Activated T-cell treated with anti-CD3 and anti-CD28 coated beads, Interleukin-2, amount 50 U/mL, for 1 hour (primary cell): Measurements from ENCODE around the gene ZNF329.
A peak's percentile ranks its signal among the peaks of the same experiment; 100 is the strongest.

Experiments
- DNase-seq: peaks from one replicate; pipeline ENCODE4 v3.0.0-alpha.2; 2020

The ZNF329 gene

GRCh38 chr19:58117841-58118575, 32.6 kb downstream of the ZNF329 start:
- no peak for DNase-seq

DNA sequence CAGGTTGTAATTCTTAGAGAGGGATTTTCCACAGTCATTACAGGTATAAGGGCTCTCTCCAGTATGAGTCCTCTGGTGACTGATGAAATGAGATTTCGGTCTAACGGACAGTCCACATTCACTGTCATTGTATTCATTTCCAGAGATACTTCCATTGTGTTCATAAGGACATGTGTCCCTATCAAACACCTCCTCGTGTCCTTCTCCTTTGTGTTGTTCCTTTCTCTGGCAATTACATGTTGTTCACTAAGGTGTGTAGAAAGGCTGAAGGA, 42.1 kb downstream of the ZNF329 start:
- DNase-seq: no peak

DNA sequence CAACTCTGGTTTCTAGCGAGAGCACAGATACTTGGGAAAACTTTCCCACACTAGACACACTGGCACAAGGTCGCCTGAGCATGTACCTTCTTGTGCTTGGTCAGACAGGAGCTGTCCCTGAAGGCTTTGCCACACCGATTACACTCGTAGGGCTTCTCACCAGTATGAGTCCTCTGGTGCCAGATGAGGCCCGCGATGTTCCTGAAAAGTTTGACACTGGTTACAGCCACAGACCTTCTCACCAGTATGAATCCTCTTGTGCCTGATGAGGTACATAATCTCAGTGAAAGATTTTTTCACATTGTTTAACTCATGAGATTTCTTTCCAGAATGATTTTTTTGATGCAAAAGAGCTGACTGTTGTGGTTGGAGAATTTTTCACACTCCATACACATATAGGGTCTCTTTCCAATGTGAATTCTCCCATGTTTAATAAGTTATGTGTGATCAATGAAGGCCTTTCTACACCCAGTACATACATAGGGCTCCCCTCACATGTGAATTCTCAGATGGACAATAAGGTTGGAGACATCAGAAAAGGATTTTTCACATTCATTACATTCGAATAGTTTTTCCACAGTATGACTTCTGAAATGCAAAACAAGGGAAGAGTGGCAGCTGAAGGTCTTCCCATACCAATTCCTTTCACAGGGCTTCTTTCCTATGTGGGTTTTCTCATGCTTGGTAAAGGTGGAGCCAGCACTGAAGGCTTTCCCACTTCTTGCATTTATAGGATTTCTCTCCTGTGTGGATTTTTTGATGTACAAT, 42.6 kb downstream of the ZNF329 start:
- no peak for DNase-seq

DNA sequence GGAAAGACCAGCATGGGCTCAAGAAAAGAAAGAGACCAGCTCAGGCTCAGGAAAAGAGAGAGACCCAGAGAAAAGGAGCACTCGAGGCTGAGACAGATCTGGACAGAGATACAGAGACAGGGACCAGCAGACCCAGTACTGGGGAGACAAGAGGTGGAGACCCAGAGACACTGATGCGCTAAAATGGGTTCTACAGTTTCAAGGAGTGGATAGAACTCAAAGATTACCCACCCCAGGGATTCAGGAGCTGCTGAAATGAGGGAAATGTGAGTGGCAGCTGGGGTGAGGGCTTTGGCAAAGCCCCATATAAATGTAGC, 51.9 kb downstream of the ZNF329 start:
- DNase-seq: no peak

GRCh38 chr19:58097781-58098681, 52.6 kb downstream of the ZNF329 start, which contains the start of gene ZSCAN18:
ZSCAN18 (minus strand) TSS chr19:58098231; CDS start chr19:58090267, 7,964 bp downstream.
- peak; percentile 99 for DNase-seq

DNA sequence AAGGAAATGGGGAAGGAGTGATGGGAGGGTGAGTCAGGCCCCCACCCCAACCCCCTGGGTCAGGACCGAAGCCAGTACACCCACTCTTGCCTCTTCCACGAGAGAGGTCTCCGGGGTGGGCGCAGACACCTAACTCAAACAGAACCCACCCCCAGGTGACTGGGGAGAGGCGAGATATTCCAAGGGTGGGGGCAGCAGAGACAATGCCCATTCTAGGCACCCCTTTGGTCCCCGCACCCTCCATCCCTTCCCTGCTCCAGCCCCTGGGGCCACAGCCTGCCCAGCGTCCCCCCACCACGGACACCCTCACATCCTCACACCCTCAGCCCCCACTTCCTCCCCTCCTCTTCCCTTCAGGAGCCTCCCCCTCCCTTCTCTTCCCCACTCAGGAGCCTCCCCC, 53.2 kb downstream of the ZNF329 start:
- DNase-seq: no peak

GRCh38 chr19:58096884-58097283, 53.7 kb downstream of the ZNF329 start:
- no peak for DNase-seq

- no peak for DNase-seq
Observed at GRCh38 chr19:58095328-58095727, 55.3 kb downstream of the ZNF329 start.

DNA sequence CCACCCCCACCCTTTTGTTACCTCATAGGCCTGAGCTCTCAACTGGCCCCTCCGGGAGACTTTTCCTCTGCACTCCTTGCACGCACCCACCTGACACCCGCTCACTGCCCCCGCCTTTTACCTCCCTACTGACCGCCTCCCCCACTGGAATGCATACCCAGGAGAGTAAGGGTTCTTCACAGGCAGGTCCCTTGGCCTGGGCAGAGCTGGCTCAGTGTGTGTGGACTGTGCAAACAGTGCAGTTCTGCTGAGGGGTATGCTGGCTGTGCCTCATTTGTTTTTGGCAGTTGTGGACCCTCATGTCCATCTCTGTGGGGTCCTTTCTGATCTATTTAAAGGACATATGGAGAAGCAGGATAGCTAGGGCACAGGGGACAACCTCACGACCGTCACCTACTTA, 57.5 kb downstream of the ZNF329 start:
- DNase-seq: no peak

DNA sequence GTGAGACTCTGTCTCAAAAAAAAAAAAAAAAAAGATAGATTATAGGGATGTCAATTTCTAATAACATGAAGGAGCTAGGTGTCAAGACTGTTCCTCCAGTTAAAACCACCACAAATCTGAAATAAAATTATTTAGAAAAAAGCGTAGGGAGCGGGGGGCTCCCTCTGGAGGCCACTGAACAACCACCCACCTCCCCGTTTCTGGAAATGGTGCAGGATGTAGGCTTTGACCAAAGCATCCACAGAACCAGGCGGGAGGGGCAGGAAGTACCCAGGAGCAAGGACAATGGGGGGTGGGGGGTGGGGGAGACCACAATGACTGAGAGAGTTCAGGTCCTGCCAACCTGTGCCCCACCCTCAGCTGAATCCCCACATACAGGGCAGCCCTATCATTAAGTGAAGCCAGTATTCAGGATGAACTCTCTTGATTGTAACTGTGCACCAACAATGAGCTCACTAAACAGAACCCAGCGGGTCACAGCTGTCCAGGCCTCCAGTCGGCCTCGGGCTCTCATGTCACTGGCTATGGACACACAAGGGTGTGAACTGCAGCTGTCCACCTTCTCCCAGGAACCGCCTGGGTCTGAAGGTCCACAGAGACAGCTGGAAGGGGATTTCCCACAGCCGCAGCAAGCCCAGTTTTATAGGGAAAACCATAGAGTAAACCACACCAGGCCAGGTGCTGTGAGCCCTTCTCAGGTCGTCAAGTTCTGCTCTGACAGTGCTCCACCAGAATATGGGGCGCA, 59.2 kb downstream of the ZNF329 start:
- DNase-seq: no peak

DNA sequence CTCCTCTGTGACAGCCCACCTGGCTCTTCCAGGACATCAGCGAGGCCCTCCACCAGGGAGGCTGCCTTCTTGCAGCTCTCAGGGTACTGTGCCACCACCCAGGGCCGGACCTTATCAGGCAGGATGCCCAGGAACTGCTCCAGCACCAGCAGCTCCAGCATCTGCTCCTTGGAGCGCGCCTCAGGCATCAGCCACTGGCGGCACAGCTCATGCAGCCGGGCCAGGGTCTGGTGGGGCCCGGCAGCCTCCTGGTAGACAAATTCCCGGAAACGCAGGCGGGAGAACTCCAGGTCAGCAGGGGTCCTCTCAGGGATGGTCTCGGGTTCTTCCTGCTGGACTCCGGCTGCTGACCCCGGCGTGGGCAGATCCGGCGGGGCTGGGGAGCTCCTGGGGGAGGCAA, 60.7 kb downstream of the ZNF329 start:
- DNase-seq: no peak

GRCh38 chr19:58088521-58089052, 62.0 kb downstream of the ZNF329 start:
- no peak for DNase-seq

DNA sequence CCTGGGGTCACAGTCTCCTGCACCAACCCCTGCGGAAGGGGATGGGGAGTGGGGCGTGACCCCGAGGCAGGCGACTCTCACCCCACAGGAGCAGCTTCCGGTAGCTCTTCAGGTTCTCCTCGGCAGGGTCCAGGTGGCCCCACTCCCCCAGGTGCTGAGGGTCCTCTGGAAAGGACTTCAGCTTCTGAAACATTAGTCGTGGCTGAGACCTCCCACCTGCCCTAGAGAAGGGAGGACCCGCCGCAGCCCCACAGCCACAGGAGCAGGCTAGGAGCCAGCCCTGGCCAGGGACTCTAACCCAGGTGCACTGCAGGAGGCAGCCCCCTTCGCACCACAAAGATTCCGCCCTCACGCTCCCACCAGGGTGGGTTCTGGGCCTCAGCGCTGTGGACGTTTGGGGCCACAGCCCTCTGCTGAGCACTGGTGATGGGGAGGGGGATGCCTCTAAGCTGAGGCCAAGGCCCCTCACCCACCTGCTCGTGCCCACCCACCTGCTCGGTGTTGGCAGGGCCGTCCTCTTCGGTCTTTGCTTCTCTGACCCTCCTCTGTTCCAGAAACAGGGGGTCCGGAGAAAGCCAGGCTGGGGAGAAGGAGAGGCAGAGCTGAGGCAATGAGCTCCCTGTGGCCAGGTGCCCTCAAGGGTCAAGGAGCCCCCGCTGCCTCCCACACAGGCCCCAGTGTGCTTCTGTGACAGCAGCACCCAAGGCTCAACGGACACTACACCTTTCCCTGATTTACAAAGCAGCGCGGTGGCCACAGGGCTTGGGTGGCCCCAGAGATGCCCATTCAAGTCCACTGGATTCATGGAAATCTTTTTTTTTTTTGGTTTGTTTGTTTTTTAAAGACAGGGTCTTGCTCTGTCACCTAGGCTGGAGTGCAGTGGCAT, 63.5 kb downstream of the ZNF329 start:
- no peak for DNase-seq

DNA sequence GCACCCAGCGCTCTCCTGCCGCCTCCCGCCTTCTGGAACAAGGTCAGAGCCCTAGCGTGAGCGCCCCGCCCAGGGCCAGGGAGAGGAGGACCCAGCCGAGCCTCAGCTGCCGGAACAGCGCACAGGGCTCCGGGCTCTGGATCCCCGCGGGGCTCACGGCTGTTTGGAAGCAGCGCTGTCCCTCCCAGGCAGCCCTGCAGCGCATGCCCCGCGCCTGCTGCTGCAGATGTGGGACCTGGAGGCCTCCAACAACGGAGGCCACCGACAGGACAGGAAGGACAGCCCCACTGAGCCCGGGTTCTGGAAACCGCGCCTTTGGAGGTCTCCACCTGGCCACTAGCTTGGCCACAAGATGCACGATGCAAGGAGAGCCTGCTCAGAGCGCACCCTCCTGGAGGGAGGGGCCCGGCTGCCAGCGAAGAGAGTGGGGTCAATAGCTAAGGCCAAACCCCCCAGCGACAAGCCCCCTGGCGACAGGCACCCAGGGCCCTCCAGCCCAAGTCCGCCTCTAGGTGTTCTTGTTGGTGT, 65.2 kb downstream of the ZNF329 start:
- DNase-seq: no peak

DNA sequence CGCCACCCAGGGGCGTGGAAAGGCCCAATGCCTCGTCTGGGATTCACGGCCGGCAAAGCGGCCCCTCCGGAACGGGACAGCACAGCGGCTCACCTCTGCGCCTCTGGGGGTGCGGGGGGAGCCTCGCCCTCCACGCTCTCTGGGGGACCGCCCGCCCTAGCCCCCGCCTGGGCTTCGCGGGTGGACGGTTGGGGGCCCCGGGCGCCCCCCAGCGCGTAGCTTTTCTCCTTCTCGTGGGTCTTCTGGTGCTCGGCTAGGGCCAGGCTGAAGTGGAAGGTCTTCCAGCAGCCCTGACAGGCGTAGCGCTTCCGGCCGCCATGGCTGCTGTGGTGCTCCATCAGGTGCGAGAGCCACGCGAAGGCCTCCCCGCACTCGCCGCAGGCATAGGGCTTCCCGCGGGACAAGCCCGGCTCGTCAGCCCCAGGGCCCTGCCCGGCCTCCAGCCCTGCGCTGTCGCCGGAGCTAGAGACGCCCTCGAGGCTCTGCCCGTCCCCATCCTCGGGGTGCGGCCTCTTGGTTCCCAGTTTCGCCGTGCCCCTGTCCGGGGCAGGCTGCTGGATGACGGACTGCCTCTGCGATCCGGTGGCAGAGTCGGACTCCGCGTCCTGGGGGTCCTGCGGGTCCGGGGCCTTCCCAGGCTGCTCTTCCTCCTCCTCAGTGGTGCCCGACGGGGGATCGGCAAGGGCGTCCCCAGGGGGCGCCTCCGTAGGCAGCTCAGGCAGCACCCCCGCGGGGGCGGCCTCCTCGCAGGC, 65.8 kb downstream of the ZNF329 start:
- DNase-seq: no peak

DNA sequence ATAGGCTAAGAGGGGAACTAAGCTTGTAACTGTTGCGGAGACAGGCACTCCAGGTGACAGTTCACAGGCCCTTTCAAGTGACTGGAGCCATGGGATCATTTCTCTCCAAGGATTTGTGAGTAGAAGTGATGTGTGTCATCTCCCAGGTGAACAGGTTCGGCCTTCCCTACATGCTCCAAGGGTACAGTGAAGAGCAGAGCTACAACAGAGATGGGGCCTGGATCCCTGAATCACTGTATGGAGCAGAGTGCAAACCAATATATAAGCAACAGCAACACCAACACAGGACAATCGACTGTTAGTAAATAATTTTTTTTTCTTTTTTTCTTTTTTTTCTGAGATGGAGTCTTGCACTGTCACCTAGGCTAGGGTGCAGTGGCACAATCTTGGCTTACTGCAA, 67.6 kb downstream of the ZNF329 start:
- DNase-seq: no peak

DNA sequence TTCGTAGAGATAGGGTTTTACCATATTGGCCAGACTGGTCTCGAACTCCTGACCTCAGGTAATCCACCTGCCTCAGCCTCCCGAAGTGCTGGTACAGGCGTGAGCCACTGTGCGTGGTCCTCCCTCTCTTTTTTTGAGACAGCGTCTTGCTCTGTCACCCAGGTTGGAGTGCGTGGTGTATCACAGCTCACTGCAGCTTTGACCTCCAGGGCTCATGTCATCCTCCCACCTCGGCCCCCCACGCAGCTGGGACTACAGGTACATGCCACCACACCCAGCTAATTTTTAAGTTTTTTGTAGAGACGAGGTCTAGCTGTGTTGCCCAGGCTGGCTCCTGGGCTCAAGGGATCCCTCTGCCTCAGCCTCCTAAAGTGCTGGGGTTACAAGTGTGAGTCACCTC, 70.8 kb downstream of the ZNF329 start:
- no peak for DNase-seq
